GM23338 (cell line): ENCODE data around the gene STX11. TPM values are rescaled to one million over a fixed set of nuclear protein-coding genes. Genes with fewer than 3 reads are reported as not detected.

Experiments used
- ATAC-seq: fragments of 200-7000 bp; cut with Tn5 transposase; 3 replicates; pipeline ENCODE4 v1.9.1; 2020
- DNase-seq: peaks from one replicate; pipeline ENCODE4 v3.0.0-alpha.2; 2015; ENCODE audit warnings: low spot score
- H2AFZ ChIP-seq: fragments of 200-600 bp; sonication (generic); 2 replicates; pipeline ENCODE4 v1.8.0; 2016; ENCODE audit warnings: antibody characterized with exemption, mild to moderate bottlenecking, moderate library complexity
- H3F3A ChIP-seq: fragments of 200-600 bp; sonication (generic); replicated peaks from 2 replicates; pipeline ENCODE4 v1.8.0; 2017; ENCODE audit warnings: antibody characterized with exemption, mixed run types, low read depth
- H3K27ac ChIP-seq: fragments of 200-600 bp; sonication (generic); 2 replicates; pipeline ENCODE4 v1.6.1; 2016; ENCODE audit warnings: low read depth
- H3K27me3 ChIP-seq: fragments of 200-600 bp; sonication (generic); 2 replicates; pipeline ENCODE4 v1.8.0; 2016; ENCODE audit warnings: mild to moderate bottlenecking, mixed run types, moderate library complexity; ENCODE audit not compliant: insufficient read depth
- H3K36me3 ChIP-seq: fragments of 200-600 bp; sonication (generic); 2 replicates; pipeline ENCODE4 v1.8.0; 2016; ENCODE audit warnings: mild to moderate bottlenecking; ENCODE audit not compliant: insufficient read depth
- H3K4me1 ChIP-seq: fragments of 200-600 bp; sonication (generic); 2 replicates; pipeline ENCODE4 v1.8.0; 2016; ENCODE audit warnings: mild to moderate bottlenecking, moderate library complexity; ENCODE audit not compliant: insufficient read depth
- H3K4me2 ChIP-seq: fragments of 200-600 bp; sonication (generic); 2 replicates; pipeline ENCODE4 v1.7.1; 2017; ENCODE audit warnings: mixed run types
- H3K4me3 ChIP-seq: fragments of 200-600 bp; sonication (generic); 2 replicates; pipeline ENCODE4 v1.6.1; 2016; ENCODE audit warnings: mixed run types
- H3K79me2 ChIP-seq: fragments of 200-600 bp; sonication (generic); replicated peaks from 2 replicates; pipeline ENCODE4 v1.8.0; 2017; ENCODE audit warnings: mild to moderate bottlenecking; ENCODE audit not compliant: insufficient read depth
- H3K9me2 ChIP-seq: fragments of 200-600 bp; sonication (generic); 2 replicates; pipeline ENCODE4 v1.8.0; 2017; ENCODE audit not compliant: insufficient read depth
- H4K20me1 ChIP-seq: fragments of 200-600 bp; sonication (generic); replicated peaks from 2 replicates; pipeline ENCODE4 v1.8.0; 2017; ENCODE audit warnings: mild to moderate bottlenecking; ENCODE audit not compliant: insufficient read depth
- H3K27ac Mint-ChIP-seq: 2 replicates; pipeline ENCODE4 v1.8.0; 2020; ENCODE audit warnings: inconsistent platforms, mild to moderate bottlenecking, moderate library complexity, mixed read lengths
- H3K27me3 Mint-ChIP-seq: 3 replicates; pipeline ENCODE4 v1.8.0; 2022; ENCODE audit warnings: low read depth, mild to moderate bottlenecking, moderate library complexity, mixed read lengths, inconsistent platforms; ENCODE audit not compliant: insufficient read depth, poor library complexity
- H3K36me3 Mint-ChIP-seq: 3 replicates; pipeline ENCODE4 v1.8.0; 2021; ENCODE audit warnings: low read depth, mild to moderate bottlenecking, inconsistent platforms, moderate library complexity, mixed read lengths
- H3K4me1 Mint-ChIP-seq: 3 replicates; pipeline ENCODE4 v1.8.0; 2020; ENCODE audit warnings: mild to moderate bottlenecking, inconsistent platforms, mixed read lengths
- H3K4me3 Mint-ChIP-seq: 3 replicates; pipeline ENCODE4 v1.8.0; 2021; ENCODE audit warnings: moderate library complexity, mild to moderate bottlenecking, inconsistent platforms, mixed read lengths
- H3K9me3 Mint-ChIP-seq: 3 replicates; pipeline ENCODE4 v1.8.0; 2020; ENCODE audit warnings: moderate library complexity, mild to moderate bottlenecking, inconsistent platforms, mixed read lengths
- CREB1 ChIP-seq: fragments of 250-450 bp; sonication (Bioruptor Pico); IDR thresholded peaks from 2 replicates; pipeline ENCODE4 v1.5.0; 2020; ENCODE audit warnings: low read depth, mild to moderate bottlenecking, moderate library complexity
- EZH2 ChIP-seq: fragments of 200-600 bp; sonication (generic); IDR thresholded peaks from one replicate; pipeline ENCODE4 v1.8.0; 2017; ENCODE audit warnings: antibody characterized with exemption, mild to moderate bottlenecking, low read depth; ENCODE audit not compliant: unreplicated experiment
- EZH2phosphoT487 ChIP-seq: fragments of 200-600 bp; sonication (generic); IDR thresholded peaks from one replicate; pipeline ENCODE4 v1.8.1; 2018; ENCODE audit warnings: antibody characterized with exemption; ENCODE audit not compliant: unreplicated experiment
- JUNB ChIP-seq: IDR thresholded peaks from one replicate; pipeline ENCODE4 v1.6.1; 2016; ENCODE audit warnings: antibody characterized with exemption; ENCODE audit not compliant: unreplicated experiment
- NANOG ChIP-seq: IDR thresholded peaks from 2 replicates; pipeline ENCODE4 v1.6.1; 2016; ENCODE audit warnings: antibody characterized with exemption, borderline replicate concordance
- POLR2AphosphoS5 ChIP-seq: IDR thresholded peaks from 2 replicates; pipeline ENCODE4 v1.6.1; 2016; ENCODE audit warnings: antibody characterized with exemption, low read depth
- STAT1 ChIP-seq: IDR thresholded peaks from one replicate; pipeline ENCODE4 v1.6.1; 2016; ENCODE audit warnings: antibody characterized with exemption; ENCODE audit not compliant: unreplicated experiment
- ZNF114 ChIP-seq: fragments of 250-450 bp; sonication (Bioruptor Pico); IDR thresholded peaks from 2 replicates; pipeline ENCODE4 v1.5.0; 2020; ENCODE audit warnings: mild to moderate bottlenecking, moderate library complexity
- ZNF331 ChIP-seq: fragments of 250-450 bp; sonication (Bioruptor Pico); IDR thresholded peaks from 2 replicates; pipeline ENCODE4 v1.5.0; 2020; ENCODE audit warnings: low read depth, mild to moderate bottlenecking, moderate library complexity
- polyA plus RNA-seq: library from polyadenylated mRNA; unstranded; fragments of >200 nt; fragmentation: Nextera tagmentation; extraction: Ambion mirVana; gene quantifications from 2 replicates; pipeline ENCODE4 v1.2.1, GENCODE V29; 2016
- total RNA-seq: library from RNA; depleted of rRNA; stranded (reverse); fragments of >200 nt; shearing (Covaris generic); gene quantifications from 2 replicates; pipeline ENCODE4 v1.2.3, GENCODE V29; 2014
- TF ChIP-seq, protein P1 (sequence below): IDR thresholded peaks from one replicate; pipeline ENCODE4 v1.6.1; 2018; ENCODE audit warnings: antibody characterized with exemption; ENCODE audit not compliant: unreplicated experiment
- TF ChIP-seq, protein P2 (sequence below): IDR thresholded peaks from 2 replicates; pipeline ENCODE4 v1.6.1; 2016; ENCODE audit warnings: antibody characterized with exemption
- TF ChIP-seq, protein P3 (sequence below), 2 experiments: fragments of 200-600 bp in 1 of 2; sonication (generic) in 1 of 2; conservative IDR thresholded peaks; 2 replicates each; pipeline versions ENCODE4 v1.5.1 to v1.6.1; 2016 to 2017; ENCODE audit warnings: antibody characterized with exemption in 2 of 2, low read depth in 2 of 2, mild to moderate bottlenecking in 2 of 2, moderate library complexity in 1 of 2

Gene STX11
- total and polyA plus RNA-seq, 2 experiments from 2014 or later = 0.35 to 0.52 TPM

DNA sequence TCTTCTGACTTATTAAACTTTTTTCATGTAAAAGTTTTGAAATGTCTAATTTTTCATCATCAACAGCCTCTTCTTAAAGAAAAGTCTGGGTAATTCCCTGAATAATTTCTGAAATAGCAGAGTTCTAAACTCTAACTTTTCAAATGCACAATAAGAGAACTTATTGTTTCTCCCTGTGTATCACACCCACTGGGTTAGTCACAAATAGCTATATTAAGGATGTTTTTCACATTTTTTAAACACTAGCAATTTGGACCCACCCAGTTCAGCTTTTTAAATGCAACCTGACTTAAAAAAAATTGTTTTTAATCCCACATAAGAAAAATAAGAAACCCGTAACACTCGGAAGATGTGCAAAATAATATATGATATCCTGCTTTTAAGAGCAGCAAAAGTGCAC is 73.4 kb downstream of the STX11 start (continued):
- TF ChIP-seq, protein P1, sequence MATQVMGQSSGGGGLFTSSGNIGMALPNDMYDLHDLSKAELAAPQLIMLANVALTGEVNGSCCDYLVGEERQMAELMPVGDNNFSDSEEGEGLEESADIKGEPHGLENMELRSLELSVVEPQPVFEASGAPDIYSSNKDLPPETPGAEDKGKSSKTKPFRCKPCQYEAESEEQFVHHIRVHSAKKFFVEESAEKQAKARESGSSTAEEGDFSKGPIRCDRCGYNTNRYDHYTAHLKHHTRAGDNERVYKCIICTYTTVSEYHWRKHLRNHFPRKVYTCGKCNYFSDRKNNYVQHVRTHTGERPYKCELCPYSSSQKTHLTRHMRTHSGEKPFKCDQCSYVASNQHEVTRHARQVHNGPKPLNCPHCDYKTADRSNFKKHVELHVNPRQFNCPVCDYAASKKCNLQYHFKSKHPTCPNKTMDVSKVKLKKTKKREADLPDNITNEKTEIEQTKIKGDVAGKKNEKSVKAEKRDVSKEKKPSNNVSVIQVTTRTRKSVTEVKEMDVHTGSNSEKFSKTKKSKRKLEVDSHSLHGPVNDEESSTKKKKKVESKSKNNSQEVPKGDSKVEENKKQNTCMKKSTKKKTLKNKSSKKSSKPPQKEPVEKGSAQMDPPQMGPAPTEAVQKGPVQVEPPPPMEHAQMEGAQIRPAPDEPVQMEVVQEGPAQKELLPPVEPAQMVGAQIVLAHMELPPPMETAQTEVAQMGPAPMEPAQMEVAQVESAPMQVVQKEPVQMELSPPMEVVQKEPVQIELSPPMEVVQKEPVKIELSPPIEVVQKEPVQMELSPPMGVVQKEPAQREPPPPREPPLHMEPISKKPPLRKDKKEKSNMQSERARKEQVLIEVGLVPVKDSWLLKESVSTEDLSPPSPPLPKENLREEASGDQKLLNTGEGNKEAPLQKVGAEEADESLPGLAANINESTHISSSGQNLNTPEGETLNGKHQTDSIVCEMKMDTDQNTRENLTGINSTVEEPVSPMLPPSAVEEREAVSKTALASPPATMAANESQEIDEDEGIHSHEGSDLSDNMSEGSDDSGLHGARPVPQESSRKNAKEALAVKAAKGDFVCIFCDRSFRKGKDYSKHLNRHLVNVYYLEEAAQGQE = no peak
- TF ChIP-seq STAT1 (no peak), ZNF331 (no peak), ZNF114 (CRISPR knock-in tag) (no peak), EZH2phosphoT487 (no peak), EZH2 (no peak)

DNA sequence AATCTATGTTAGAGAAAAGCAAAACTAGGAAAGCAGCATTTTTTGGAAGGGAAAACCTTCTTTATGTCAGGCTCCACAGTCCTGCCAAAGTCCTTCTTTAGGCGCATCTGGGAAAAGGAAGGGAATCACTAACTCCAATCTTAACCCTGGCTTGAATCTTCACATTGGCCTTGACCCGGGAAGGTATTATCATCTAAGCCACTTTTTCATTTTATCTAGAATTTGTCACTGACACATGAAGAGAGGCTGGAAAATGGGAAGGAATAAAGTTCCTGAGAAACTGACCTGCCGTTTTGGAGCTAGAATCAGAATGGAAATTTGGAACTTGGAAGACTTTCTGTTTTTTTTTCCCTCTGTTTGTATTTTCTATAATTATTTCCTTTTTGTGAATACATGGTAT is 81.4 kb downstream of the STX11 start:
- Histone ChIP-seq H3K9me2 (no peaks in the 10 kb centered on the region), H3K27ac (no peak overlapping the region), H3K27me3 (no peaks in the 10 kb centered on the region), H3K36me3 (no peaks in the 10 kb centered on the region), H3K79me2 (no peaks in the 10 kb centered on the region), H3K4me2 (no peak overlapping the region), H2AFZ (peak overlapping the region; percentile 18; the same call in 1 of the 2 replicates), H3F3A (no peaks in the 10 kb centered on the region), H3K4me3 (no peak overlapping the region), H4K20me1 (no peaks in the 10 kb centered on the region), H3K4me1 (0 out of 2 replicates have a peak, but pooled peaks cover 13% of the 10 kb centered on the region)
- H3K4me3 Mint-ChIP-seq = no peak overlapping the region
- no peak overlapping the region for H3K27ac Mint-ChIP-seq
- DNase-seq (no peak), ATAC-seq (no peak)
- peaks cover 23% of the 10 kb centered on the region for H3K9me3 Mint-ChIP-seq
- peaks cover 7% of the 10 kb centered on the region for H3K27me3 Mint-ChIP-seq
- peaks cover 20% of the 10 kb centered on the region for H3K4me1 Mint-ChIP-seq
- peaks cover 21% of the 10 kb centered on the region; the same call in 2 of the 3 replicates for H3K36me3 Mint-ChIP-seq
- TF ChIP-seq, protein P1 = no peak
- TF ChIP-seq JUNB (no peak), STAT1 (no peak), EZH2phosphoT487 (no peak), CREB1 (CRISPR knock-in tag) (no peak), ZNF114 (CRISPR knock-in tag) (no peak), POLR2AphosphoS5 (no peak), NANOG (no peak), EZH2 (no peak)
- TF ChIP-seq, protein P2, sequence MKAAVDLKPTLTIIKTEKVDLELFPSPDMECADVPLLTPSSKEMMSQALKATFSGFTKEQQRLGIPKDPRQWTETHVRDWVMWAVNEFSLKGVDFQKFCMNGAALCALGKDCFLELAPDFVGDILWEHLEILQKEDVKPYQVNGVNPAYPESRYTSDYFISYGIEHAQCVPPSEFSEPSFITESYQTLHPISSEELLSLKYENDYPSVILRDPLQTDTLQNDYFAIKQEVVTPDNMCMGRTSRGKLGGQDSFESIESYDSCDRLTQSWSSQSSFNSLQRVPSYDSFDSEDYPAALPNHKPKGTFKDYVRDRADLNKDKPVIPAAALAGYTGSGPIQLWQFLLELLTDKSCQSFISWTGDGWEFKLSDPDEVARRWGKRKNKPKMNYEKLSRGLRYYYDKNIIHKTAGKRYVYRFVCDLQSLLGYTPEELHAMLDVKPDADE = no peak
- TF ChIP-seq, protein P3, sequence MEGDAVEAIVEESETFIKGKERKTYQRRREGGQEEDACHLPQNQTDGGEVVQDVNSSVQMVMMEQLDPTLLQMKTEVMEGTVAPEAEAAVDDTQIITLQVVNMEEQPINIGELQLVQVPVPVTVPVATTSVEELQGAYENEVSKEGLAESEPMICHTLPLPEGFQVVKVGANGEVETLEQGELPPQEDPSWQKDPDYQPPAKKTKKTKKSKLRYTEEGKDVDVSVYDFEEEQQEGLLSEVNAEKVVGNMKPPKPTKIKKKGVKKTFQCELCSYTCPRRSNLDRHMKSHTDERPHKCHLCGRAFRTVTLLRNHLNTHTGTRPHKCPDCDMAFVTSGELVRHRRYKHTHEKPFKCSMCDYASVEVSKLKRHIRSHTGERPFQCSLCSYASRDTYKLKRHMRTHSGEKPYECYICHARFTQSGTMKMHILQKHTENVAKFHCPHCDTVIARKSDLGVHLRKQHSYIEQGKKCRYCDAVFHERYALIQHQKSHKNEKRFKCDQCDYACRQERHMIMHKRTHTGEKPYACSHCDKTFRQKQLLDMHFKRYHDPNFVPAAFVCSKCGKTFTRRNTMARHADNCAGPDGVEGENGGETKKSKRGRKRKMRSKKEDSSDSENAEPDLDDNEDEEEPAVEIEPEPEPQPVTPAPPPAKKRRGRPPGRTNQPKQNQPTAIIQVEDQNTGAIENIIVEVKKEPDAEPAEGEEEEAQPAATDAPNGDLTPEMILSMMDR (conservative IDR thresholded peaks at IDR 0.05; ENCODE audit: low read depth in 2 of 2) = no peak
